ENCODE results near the gene RETREG2.
"Not testable (repeated sequence)": the region's sequence is repeated elsewhere in the genome, so short reads cannot be mapped to it uniquely, and the experiment has no call there.

Gene RETREG2

DNA sequence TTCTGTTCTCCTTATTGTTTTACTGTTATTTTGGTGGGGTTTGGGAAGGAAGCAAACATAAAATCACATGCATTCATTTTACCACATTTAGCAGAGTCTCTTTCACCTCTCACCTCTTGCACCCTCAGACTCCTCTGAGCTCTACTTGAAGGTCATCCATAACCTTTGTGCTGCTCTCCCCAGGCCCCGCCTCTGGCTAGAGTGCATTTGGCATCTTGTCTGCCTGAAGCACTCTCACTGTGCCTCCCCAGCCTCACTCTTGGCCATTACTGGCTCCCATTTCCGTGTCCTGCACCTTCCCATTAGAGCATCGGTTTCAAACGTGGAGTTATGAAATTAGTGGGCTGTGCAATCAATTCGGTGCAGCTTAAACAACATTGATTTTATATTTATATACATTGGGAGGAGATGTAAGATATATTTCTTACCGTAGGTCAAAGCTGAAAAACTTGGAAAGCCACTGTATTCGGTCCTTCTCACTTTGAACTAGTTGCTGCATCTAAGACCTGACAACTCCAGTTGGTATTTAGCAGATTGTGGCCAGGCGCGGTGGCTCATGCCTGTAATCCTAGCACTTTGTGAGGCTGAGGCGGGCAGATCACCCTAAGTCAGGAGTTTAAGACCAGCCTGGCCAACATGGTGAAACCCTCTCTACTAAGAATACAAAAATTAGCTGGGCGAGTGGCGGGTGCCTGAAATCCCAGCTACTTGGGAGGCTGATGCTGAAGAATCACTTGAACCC is 21.6 kb downstream of the RETREG2 start:
- no peak for DNase-seq

DNA sequence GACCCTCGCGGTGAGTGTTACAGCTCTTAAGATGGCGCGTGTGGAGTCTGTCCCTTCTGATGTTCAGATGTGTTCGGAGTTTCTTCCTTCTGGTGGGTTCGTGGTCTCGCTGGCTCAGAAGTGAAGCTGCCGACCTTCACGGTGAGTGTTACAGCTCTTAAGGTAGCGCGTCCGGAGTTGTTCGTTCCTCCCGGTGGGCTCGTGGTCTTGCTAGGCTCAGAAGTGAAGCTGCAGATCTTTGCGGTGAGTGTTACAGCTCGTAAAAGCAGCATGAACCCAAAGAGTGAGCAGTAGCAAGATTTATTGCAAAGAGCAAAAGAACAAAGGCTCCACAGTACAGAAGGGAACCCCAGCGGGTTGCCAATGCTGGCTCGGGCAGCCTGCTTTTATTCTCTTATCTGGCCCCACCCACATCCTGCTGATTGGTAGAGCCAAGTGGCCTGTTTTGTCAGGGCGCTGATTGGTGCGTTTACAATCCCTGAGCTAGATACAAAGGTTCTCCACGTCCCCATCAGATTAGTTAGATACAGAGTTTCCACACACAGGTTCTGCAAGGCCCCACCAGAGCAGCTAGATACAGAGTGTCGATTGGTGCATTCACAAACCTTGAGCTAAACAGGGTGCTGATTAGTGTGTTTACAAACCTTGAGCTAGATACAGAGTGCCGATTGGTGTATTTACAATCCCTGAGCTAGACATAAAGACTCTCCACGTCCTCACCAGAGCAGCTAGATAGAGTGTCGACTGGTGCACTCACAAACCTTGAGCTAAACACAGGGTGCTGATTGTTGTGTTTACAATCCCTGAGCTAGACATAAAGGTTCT is 22.6 kb downstream of the RETREG2 start:
- DNase-seq, result not testable (repeated sequence)

- DNase-seq, result not testable (repeated sequence)
Measured at GRCh38 chr2:219201331-219201730, 23.3 kb downstream of the RETREG2 start.

DNA sequence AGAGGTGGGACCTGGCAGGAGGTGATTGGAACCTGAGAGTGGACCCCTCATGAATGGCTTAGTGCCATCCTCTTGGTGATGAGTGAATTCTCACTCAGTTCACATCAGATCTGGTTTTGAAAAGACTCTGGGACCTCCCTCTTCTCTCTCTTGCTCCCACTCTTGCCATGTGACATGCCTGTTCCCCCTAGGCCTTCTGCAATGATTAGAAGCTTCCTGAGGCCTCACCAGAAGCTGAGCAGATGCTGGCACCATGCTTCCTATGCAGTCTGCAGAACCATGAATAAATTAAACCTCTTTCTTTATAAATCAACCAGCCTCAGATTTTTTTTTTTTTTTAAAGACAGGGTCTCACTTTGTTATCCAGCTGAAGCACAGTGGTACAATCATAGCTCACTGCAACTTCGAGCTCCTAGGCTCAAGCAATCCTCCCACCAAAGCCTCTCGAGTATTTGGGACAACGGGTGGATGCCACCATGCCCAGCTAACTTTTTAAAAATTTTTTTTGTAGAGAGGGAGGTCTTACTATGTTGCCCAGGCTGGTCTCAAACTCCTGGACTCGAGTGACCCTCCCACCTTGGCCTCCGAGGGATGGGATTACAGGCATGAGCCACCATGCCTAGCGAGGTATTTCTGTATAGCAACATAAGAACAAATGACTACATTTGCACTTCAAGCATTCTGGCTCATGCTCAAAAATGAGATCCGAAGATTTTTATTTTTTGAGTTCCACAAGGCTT is 26.5 kb downstream of the RETREG2 start:
- DNase-seq, result no peak

- no peak for DNase-seq
Measured at GRCh38 chr2:219205165-219205538, 27.1 kb downstream of the RETREG2 start.

GRCh38 chr2:219205981-219206327 is 27.9 kb downstream of the RETREG2 start:
- DNase-seq, result no peak

GRCh38 chr2:219206328-219207133 is 28.5 kb downstream of the RETREG2 start, which contains the start of gene ZFAND2B:
Gene ZFAND2B, plus strand, starts transcription at chr2:219206782. Its CDS starts 206 bp downstream, at chr2:219206988.
- DNase-seq, result peak; percentile 79

- no peak for DNase-seq
Measured at GRCh38 chr2:219207134-219207883, 29.2 kb downstream of the RETREG2 start.

- no peak for DNase-seq
Measured at GRCh38 chr2:219207884-219208740, 30.0 kb downstream of the RETREG2 start.

- DNase-seq, result peak; percentile 60
Measured at GRCh38 chr2:219209236-219210195, 31.4 kb downstream of the RETREG2 start.

DNA sequence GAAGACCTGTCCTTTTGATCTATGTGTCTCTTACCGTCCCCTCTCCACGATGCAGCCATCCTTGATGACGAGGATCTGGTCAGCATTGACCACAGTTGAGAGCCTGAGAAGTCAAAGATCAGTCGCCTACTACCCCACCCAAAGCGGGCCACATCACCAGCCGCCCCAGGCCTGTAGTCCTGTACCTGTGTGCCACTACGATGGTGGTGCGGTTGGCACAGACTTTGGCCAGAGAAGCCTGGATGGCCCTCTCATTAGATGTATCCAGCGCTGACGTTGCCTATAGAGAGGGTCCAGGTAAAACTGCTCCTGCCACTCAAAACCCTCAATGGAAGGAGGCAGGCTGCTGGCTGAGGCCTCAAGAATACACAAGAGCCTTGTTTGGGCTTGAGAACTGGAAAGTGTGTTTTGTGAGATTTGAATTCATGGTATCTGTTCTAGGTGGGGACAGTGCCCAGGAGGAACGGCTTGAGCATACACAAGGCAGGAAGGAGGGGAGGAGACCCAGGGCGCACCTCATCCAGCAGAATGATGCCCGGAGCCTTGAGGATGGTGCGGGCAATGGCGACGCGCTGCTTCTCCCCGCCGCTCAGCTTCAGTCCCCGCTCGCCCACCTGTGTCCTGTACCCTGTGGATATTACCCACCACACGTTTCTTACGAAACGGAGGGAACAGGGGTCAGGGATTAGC is 32.3 kb downstream of the RETREG2 start:
- DNase-seq, result no peak

DNA sequence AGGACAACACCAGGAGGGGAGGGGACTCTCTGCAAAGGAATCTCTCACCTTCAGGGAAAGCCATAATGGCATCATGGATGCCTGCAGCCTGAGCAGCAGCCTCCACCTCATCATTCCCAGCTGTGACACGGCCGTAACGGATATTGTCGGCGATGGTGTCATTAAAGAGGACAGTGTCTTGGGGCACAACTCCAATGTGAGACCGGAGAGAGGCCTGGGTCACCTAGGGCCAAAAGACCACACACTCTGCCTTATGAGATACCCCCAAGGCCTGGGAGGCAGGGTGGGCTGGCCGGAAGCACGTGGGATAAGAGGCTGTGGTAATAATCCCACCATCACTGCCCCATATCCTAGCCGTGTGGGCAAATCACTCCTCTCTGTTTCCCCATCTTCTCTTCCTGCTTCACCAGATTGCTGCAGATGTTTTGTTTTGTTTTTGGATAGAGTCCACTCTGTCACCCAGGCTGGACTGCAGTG is 32.8 kb downstream of the RETREG2 start:
- no peak for DNase-seq

GRCh38 chr2:219213026-219213415 is 34.9 kb downstream of the RETREG2 start:
- no peak for DNase-seq

DNA sequence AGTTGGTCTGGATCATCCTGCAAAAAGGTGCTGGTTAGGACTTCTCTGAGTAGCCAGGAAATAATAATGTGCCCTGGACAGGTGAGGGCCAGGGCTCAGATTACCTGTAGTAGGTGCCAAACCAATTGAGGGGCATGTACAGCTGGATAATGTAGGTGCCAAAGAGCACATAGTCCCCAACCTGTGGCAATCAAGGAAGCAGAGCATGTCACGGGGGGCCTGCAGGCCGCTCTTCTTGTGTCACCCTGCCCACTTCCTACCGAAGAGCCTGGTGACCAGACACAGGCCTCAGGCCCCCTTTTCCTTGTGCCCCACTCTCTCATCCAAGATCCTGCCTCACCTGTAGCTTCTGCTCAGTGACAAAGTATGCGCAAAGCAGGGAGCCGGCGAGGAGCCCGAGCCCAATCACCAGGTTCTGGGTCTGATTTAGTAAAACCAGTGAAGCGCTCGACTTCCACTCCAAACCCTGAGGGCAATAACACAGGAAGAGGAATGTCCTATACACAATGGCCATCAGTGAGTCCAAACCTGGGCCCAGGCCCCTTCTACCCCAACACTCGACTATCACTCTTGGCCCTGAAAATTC is 35.5 kb downstream of the RETREG2 start:
- no peak for DNase-seq

- no peak for DNase-seq
Measured at GRCh38 chr2:219214141-219214540, 36.1 kb downstream of the RETREG2 start.

GRCh38 chr2:219214786-219215185 is 36.7 kb downstream of the RETREG2 start:
- DNase-seq, result no peak

DNA sequence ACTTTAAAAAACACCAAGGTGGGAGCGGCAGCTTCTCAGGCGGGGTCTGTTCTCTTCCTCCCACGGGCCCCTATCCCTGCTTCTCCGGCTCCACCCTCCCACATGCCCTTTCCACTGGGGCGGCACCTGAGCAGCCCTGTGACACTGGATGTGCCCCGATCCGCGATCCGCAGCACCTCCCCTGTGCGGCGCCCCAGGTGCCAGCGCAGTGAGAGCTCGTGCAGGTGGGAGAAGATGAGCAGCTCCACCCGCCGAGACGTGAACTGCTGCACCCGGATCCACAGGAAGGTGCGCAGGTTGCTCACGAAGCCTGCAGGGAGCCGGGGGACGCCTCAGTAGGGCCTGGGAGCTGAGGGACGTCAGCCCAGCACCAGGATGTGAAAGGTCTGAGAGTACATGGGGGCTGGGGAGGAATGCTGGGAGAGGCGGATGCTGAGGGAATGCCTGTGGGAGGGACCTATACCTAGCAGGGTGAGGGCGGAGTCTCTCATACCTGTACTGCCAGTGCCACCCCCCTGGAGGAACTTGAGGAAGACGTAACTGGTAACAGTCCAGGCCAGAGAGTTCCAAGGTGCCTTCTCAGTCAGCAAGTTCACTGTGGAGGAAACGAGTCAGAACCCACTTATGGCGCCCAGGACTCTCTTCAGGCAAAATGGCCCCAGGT is 37.9 kb downstream of the RETREG2 start:
- no peak for DNase-seq

GRCh38 chr2:219216535-219216915 is 38.5 kb downstream of the RETREG2 start:
- DNase-seq, result no peak
